Peyer's patch (tissue), 4 donors: ENCODE measurements around the gene FGD1.

ENCODE experiments used
- POLR2A ChIP-seq, 2 donors: fragments of 450-650 bp; IDR thresholded peaks; one replicate each; pipeline ENCODE4 v1.5.1; 2017; ENCODE audit warnings: antibody characterized with exemption in 2 of 2, mild to moderate bottlenecking in 2 of 2, moderate library complexity in 2 of 2
- TF ChIP-seq, protein P1 (sequence below), 6 experiments: fragments of 450-650 bp in 4 of 6; fragments of 200-600 bp in 2 of 6; sonication (generic) in 1 of 6; IDR thresholded peaks; one replicate each; pipeline ENCODE4 v1.5.1; 2017 to 2019; ENCODE audit warnings: antibody characterized with exemption in 6 of 6, mild to moderate bottlenecking in 3 of 6, moderate library complexity in 1 of 6

DNA sequence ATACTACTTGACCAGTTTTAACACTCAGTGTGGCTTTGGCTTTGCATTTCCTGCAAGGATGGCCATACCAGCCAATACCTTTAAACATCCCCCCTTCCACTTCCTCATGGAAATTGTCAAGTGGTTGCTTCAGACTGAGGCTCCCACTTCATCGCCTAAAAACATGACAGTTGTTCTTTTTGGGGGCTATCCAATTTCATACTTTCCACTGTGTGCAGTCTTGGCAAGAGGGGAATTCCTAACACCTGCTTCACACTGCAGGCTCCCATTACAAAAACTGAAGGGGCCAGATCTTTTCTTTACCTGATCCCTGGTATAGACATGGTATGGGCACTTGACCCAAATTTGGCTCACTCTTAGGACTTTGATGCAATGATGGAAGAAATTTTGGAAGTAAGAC is 84.3 kb downstream of the FGD1 start:
- TF ChIP-seq, protein P1, sequence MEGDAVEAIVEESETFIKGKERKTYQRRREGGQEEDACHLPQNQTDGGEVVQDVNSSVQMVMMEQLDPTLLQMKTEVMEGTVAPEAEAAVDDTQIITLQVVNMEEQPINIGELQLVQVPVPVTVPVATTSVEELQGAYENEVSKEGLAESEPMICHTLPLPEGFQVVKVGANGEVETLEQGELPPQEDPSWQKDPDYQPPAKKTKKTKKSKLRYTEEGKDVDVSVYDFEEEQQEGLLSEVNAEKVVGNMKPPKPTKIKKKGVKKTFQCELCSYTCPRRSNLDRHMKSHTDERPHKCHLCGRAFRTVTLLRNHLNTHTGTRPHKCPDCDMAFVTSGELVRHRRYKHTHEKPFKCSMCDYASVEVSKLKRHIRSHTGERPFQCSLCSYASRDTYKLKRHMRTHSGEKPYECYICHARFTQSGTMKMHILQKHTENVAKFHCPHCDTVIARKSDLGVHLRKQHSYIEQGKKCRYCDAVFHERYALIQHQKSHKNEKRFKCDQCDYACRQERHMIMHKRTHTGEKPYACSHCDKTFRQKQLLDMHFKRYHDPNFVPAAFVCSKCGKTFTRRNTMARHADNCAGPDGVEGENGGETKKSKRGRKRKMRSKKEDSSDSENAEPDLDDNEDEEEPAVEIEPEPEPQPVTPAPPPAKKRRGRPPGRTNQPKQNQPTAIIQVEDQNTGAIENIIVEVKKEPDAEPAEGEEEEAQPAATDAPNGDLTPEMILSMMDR (IDR thresholded peaks at IDR 0.05): no peak
- TF ChIP-seq POLR2A (IDR thresholded peaks at IDR 0.05): no peak
